Measurements from ENCODE around the gene P4HB.

- TF ChIP-seq, protein P1, sequence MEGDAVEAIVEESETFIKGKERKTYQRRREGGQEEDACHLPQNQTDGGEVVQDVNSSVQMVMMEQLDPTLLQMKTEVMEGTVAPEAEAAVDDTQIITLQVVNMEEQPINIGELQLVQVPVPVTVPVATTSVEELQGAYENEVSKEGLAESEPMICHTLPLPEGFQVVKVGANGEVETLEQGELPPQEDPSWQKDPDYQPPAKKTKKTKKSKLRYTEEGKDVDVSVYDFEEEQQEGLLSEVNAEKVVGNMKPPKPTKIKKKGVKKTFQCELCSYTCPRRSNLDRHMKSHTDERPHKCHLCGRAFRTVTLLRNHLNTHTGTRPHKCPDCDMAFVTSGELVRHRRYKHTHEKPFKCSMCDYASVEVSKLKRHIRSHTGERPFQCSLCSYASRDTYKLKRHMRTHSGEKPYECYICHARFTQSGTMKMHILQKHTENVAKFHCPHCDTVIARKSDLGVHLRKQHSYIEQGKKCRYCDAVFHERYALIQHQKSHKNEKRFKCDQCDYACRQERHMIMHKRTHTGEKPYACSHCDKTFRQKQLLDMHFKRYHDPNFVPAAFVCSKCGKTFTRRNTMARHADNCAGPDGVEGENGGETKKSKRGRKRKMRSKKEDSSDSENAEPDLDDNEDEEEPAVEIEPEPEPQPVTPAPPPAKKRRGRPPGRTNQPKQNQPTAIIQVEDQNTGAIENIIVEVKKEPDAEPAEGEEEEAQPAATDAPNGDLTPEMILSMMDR (IDR thresholded peaks at IDR 0.05), result no peak
- peak; percentile 79 for TF ChIP-seq EZH2phosphoT487 (IDR thresholded peaks at IDR 0.05)
- TF ChIP-seq EZH2 (IDR thresholded peaks at IDR 0.05), result peak; percentile 95
Observed at GRCh38 chr17:81804559-81805399, 55.6 kb downstream of the P4HB start.

All from neural progenitor cell (in vitro differentiated cells).